Measurements from ENCODE around the gene SMPDL3A.

Gene SMPDL3A

DNA sequence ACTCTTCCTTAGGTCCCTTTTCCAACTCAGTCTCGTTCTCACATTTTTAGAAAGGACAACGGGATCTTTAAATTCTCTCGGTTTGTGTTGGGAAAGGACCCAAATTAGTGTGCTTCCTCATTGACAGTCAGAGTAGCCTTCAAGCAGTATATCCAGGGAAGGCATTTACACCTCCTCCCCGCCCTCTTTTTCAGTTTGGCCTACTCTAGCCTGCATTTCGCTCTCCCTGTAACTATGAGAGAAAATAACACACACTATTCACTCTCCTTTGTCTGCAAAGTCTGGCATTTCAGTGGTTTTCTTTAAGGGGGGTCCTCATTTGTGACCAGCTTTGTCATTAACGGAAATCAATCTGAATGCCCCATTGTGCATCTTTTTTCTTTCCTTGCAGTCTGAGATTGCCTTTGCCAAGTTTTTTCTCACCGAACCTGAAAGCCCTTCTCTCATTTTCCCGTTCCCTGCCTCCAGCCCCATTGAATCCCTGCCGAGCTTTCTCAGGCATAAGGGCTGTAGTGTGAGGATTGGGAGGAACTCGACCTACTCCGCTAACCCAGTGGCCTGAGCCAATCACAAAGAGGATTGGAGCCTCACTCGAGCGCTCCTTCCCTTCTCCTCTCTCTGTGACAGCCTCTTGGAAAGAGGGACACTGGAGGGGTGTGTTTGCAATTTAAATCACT is 9.9 kb upstream of the SMPDL3A start:
- H3K4me3 ChIP-seq (ENCODE audit: low read depth, low read length), result no peak overlapping the region
- TF ChIP-seq, protein P1, sequence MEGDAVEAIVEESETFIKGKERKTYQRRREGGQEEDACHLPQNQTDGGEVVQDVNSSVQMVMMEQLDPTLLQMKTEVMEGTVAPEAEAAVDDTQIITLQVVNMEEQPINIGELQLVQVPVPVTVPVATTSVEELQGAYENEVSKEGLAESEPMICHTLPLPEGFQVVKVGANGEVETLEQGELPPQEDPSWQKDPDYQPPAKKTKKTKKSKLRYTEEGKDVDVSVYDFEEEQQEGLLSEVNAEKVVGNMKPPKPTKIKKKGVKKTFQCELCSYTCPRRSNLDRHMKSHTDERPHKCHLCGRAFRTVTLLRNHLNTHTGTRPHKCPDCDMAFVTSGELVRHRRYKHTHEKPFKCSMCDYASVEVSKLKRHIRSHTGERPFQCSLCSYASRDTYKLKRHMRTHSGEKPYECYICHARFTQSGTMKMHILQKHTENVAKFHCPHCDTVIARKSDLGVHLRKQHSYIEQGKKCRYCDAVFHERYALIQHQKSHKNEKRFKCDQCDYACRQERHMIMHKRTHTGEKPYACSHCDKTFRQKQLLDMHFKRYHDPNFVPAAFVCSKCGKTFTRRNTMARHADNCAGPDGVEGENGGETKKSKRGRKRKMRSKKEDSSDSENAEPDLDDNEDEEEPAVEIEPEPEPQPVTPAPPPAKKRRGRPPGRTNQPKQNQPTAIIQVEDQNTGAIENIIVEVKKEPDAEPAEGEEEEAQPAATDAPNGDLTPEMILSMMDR (IDR thresholded peaks at IDR 0.05; ENCODE audit: low read depth, low read length), result no peak

DNA sequence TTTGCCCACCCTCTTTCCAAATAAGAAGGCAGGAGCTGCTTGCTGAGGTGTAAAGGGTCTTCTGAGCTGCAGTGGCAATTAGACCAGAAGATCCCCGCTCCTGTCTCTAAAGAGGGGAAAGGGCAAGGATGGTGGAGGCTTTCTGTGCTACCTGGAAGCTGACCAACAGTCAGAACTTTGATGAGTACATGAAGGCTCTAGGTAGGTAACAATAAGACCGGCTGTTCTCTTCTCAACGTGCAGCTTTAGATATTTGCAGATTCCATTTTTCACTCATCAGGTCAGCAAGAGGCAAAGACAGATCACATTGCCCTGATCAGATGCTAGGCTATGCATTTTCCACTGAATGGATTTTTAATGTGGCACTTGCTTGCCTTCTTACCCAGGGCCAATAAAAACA is 9.4 kb upstream of the SMPDL3A start, which contains the start of gene FABP7:
FABP7 (plus strand) TSS at position 50 of the 400 bp plus-strand sequence; CDS start at position 129, 79 bp downstream.
- no peak within 1 kb of the TSS for H3K4me3 ChIP-seq (ENCODE audit: low read depth, low read length)

DNA sequence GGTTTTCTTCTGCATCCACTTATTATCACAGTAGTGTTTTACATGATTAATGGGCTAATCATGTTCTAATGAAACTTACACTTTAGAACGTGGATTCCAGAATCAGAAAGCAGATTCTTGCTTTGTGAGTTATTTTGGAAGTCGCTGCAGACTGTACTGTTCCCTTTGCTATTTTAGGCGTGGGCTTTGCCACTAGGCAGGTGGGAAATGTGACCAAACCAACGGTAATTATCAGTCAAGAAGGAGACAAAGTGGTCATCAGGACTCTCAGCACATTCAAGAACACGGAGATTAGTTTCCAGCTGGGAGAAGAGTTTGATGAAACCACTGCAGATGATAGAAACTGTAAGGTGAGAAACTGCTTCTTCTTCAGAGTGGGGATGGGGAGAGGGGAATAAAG is 8.9 kb upstream of the SMPDL3A start:
- TF ChIP-seq, protein P1 (IDR thresholded peaks at IDR 0.05; ENCODE audit: low read depth, low read length), result no peak
- no peak overlapping the region for H3K4me3 ChIP-seq (ENCODE audit: low read depth, low read length)

More for the DNA sequence above, 9.4 kb upstream of the SMPDL3A start, which contains the start of gene FABP7:
- TF ChIP-seq, protein P1 (IDR thresholded peaks at IDR 0.05; ENCODE audit: low read depth, low read length), result no peak

DNA sequence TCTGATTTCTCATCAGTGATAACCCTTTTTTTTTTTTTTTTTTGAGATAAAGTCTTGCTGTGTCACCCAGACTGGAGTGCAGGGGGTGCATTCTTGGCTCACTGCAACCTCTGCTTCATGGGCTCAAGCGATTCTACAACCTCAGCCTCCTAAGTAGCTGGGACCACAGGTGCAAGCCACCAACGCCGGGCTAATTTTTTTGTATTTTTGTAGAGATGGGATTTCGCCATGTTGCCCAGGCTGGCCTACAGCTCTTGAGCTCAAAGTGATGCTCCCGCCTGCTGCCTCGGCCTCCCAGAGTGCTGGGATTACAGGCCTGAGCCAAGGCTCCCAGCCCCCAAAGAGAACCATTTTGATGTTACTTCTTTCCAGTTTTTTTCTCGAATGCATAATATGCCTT is 7.3 kb upstream of the SMPDL3A start:
- H3K4me3 ChIP-seq (ENCODE audit: low read depth, low read length), result no peak overlapping the region
- TF ChIP-seq, protein P1 (IDR thresholded peaks at IDR 0.05; ENCODE audit: low read depth, low read length), result no peak

DNA sequence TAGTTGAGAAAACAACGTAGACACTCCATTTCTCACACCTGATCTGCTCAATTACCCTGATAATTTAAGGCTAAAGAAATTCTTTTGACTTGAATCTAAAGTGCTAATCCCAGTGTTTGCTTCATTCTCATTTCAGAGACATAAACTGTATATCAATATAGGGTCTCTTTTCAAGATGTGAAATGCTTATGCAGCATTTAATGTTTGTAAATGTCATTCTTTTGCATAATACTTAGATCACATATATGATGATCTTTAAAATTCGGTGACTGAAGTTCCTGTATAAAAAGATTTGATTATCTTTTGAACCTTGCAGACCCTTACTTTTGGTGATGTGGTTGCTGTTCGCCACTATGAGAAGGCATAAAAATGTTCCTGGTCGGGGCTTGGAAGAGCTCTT is 5.7 kb upstream of the SMPDL3A start:
- TF ChIP-seq, protein P1 (IDR thresholded peaks at IDR 0.05; ENCODE audit: low read depth, low read length), result no peak
- H3K4me3 ChIP-seq (ENCODE audit: low read depth, low read length), result no peak overlapping the region

DNA sequence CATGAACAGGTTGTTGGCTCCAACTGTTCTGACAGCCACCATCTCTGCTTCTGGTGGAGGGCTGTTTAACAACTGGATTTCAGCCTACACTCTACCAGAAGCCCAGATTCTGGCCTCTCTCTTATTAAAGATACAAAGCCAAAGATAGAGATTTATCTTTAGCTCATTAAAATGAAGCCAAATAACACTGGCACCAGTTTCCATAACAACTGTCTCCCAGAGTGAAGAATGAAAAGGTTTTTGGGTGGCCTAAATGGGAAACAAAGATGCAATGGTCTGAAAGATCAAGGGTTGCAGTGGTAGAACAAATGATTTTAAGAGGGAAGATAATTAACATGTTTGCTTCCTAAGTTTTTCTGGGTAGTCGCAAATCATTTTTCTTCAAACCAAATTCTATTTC is 3.2 kb upstream of the SMPDL3A start:
- no peak overlapping the region for H3K4me3 ChIP-seq (ENCODE audit: low read depth, low read length)
- TF ChIP-seq, protein P1 (IDR thresholded peaks at IDR 0.05; ENCODE audit: low read depth, low read length), result no peak

DNA sequence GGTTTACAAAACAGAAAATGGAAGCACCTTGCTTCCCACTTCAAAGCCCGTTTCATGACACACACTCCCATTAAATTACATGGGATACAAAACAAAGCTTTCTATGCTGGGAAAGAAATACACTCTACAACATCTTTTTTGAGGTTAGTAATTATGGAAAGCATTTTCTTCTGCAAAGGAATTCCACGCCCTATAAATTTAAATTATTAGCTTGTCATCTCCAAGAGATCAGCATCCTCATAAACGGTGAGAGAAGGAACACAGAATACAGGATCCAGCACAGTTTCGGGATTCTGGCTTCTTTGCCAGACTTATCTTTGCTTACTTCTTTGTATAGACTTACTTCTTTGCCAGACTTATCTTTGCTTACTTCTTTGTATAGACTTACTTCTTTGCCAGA is 1.3 kb upstream of the SMPDL3A start:
- H3K4me3 ChIP-seq (ENCODE audit: low read depth, low read length), result no peak overlapping the region
- TF ChIP-seq, protein P1 (IDR thresholded peaks at IDR 0.05; ENCODE audit: low read depth, low read length), result no peak

All from WI38 (cell line).